Measurements from ENCODE around the gene SLC2A8.

Gene SLC2A8

DNA sequence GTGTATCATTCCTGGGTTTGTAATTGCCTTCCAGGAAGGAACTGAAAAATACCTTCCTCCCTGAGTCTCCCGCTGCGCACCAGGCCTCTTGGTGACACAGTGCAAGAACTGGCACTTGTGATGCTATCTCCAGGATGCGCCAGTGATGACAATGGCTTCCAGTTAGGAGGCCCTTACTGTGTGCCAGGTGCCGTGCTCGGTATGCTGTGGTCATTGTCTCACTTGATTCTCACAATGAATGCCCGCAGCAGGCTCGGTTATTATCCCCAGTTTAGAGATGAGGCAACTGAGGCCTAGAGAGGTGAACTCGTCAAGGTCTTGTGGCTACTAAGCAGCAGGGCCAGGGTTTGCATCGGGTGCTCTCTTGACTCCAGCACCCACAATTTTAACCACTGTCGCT lies 31.5 kb upstream of the SLC2A8 start:
- FAIRE-seq = no peak
- TF ChIP-seq, protein P1, sequence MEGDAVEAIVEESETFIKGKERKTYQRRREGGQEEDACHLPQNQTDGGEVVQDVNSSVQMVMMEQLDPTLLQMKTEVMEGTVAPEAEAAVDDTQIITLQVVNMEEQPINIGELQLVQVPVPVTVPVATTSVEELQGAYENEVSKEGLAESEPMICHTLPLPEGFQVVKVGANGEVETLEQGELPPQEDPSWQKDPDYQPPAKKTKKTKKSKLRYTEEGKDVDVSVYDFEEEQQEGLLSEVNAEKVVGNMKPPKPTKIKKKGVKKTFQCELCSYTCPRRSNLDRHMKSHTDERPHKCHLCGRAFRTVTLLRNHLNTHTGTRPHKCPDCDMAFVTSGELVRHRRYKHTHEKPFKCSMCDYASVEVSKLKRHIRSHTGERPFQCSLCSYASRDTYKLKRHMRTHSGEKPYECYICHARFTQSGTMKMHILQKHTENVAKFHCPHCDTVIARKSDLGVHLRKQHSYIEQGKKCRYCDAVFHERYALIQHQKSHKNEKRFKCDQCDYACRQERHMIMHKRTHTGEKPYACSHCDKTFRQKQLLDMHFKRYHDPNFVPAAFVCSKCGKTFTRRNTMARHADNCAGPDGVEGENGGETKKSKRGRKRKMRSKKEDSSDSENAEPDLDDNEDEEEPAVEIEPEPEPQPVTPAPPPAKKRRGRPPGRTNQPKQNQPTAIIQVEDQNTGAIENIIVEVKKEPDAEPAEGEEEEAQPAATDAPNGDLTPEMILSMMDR (IDR thresholded peaks at IDR 0.05; ENCODE audit: insufficient read depth, missing control alignments) = no peak
- DNase-seq (ENCODE audit: insufficient read length, low spot score) = no peak

GRCh38 chr9:127366594-127366993 lies 30.4 kb upstream of the SLC2A8 start:
- FAIRE-seq = no peak
- no peak for DNase-seq (ENCODE audit: insufficient read length, low spot score)
- TF ChIP-seq, protein P1 (IDR thresholded peaks at IDR 0.05; ENCODE audit: insufficient read depth, missing control alignments) = no peak

DNA sequence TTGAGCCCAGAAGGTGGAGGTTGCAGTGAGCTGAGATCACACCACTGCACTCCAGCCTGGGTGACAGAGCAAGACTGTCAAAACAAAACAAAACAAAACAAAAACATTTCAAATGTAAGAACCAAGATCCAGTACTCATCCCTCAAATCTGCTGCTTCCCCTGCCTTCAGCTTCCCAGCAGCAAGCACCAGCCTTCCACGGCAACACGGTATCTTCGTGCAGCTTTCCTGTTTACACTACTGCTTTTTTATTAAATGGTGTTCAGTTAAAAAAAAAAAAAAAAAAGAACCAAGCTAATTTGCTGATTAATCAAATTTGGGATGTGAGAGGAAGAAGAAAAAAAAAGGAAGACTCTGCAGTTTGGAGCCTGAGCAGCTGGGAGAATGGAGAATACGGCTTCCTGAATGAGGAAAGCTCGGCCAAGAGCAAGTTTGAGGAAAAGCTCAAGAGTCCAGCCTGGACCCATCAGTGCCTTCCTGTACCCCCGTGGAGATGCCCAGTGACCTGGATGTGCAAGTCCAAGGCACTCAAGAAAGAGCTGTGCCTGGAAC lies 28.0 kb upstream of the SLC2A8 start:
- TF ChIP-seq, protein P1 (IDR thresholded peaks at IDR 0.05; ENCODE audit: insufficient read depth, missing control alignments) = no peak
- DNase-seq (ENCODE audit: insufficient read length, low spot score) (no peak), FAIRE-seq (no peak)

- FAIRE-seq = no peak
- DNase-seq (ENCODE audit: insufficient read length, low spot score) = no peak
- TF ChIP-seq, protein P1 (IDR thresholded peaks at IDR 0.05; ENCODE audit: insufficient read depth, missing control alignments) = no peak
These were observed 27.5 kb upstream of the SLC2A8 start for GRCh38 chr9:127369428-127369827.

- DNase-seq (ENCODE audit: insufficient read length, low spot score) = no peak
- TF ChIP-seq, protein P1 (IDR thresholded peaks at IDR 0.05; ENCODE audit: insufficient read depth, missing control alignments) = no peak
- FAIRE-seq = no peak
These were observed 26.8 kb upstream of the SLC2A8 start for GRCh38 chr9:127370147-127370579.

GRCh38 chr9:127370672-127371648 lies 26.0 kb upstream of the SLC2A8 start:
- FAIRE-seq (no peak), DNase-seq (ENCODE audit: insufficient read length, low spot score) (no peak)

More at GRCh38 chr9:127370672-127371648, 26.0 kb upstream of the SLC2A8 start:
- TF ChIP-seq, protein P1 (IDR thresholded peaks at IDR 0.05; ENCODE audit: insufficient read depth, missing control alignments) = no peak
